WERI-Rb-1 (cell line): ENCODE data around the gene ZNF610.
"Not testable (repeated sequence)": the region's sequence is repeated elsewhere in the genome, so short reads cannot be mapped to it uniquely, and the experiment has no call there.

Experiments
- DNase-seq: peaks from one replicate; pipeline ENCODE4 v3.0.0-alpha.2; 2020
- H3K27ac ChIP-seq: fragments of 250-450 bp; sonication (Bioruptor Pico); 2 replicates; pipeline ENCODE4 v1.5.1; 2020; ENCODE audit warnings: mild to moderate bottlenecking, moderate library complexity
- H3K27me3 ChIP-seq: fragments of 250-450 bp; sonication (Bioruptor Pico); 2 replicates; pipeline ENCODE4 v1.5.1; 2021; ENCODE audit warnings: mild to moderate bottlenecking, low read depth, moderate library complexity; ENCODE audit not compliant: insufficient read depth, severe bottlenecking
- H3K36me3 ChIP-seq: fragments of 250-450 bp; sonication (Bioruptor Pico); 2 replicates; pipeline ENCODE4 v1.5.1; 2020; ENCODE audit warnings: mild to moderate bottlenecking, moderate library complexity
- H3K4me3 ChIP-seq: 2 replicates; pipeline ENCODE4 v1.5.1; 2011; ENCODE audit warnings: low read depth, mild to moderate bottlenecking, control low read depth, low read length
- H3K9me3 ChIP-seq: fragments of 250-450 bp; sonication (Bioruptor Pico); 2 replicates; pipeline ENCODE4 v1.5.1; 2021; ENCODE audit warnings: mild to moderate bottlenecking, moderate library complexity; ENCODE audit not compliant: severe bottlenecking
- CTCF ChIP-seq: IDR thresholded peaks from 2 replicates; pipeline ENCODE4 v1.5.1; 2011; ENCODE audit warnings: low read depth, mild to moderate bottlenecking, control low read depth, inconsistent platforms, low read length

Gene ZNF610

DNA sequence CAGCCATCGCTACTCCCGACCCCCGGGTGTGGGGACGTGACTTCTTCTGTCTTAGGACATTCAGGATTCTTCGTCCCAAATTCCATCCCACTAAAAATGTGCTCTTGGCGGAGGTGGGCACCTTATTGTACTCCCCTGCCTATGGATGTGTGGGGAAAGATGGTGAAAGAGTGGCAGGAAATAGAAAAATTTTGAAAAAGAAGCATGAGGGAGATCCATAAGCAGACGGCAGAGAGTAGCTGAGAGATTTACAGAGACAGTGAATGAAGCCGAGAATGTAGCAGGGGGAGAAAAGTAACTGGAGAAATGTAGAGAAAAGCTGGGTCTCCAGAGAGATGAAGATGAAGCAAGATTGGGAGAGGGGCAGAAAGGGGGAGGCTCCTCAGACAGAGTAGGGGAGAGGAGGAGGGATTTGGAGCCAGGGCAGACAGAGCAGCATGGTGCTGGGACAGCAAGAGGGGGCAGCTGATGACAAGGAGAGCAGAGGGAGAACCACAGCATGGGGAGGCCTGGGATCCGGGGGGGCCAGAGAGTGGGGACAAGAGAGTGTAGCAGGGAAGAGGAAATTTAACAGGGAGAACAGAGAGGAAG, 843 bp downstream of the ZNF610 start:
- peaks cover 13% of the 10 kb centered on the region for H3K36me3 ChIP-seq
- TF ChIP-seq CTCF: no peak
- no peaks in the 10 kb centered on the region for H3K27me3 ChIP-seq
- H3K27ac ChIP-seq: peak overlapping the region; percentile 98
- DNase-seq: peak; percentile 53
- H3K4me3 ChIP-seq: peak overlapping the region; percentile 95
- no peaks in the 10 kb centered on the region for H3K9me3 ChIP-seq

DNA sequence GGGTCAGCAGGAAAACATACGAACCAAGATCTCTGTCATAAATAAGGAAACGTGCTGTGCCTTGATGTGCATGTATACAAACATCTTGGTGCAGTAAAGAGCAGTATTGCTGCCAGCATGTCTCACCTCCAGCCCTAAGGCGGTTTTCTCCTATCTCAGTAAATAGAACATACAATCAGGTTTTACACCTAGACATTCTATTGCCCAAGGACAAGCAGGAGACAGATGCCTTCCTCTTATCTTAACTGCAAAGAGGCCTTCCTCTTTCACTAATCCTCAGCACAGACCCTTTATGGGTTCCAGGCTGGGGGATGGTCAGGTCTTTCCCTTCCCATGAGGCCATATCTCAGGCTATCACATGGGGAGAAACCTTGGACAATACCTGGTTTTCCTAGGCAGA, 3.0 kb downstream of the ZNF610 start:
- DNase-seq: peak; percentile 73
- H3K36me3 ChIP-seq: peaks cover 13% of the 10 kb centered on the region
- peak overlapping the region; percentile 98 for H3K27ac ChIP-seq
- H3K4me3 ChIP-seq, H3K27me3 ChIP-seq, H3K9me3 ChIP-seq: not testable (repeated sequence)

DNA sequence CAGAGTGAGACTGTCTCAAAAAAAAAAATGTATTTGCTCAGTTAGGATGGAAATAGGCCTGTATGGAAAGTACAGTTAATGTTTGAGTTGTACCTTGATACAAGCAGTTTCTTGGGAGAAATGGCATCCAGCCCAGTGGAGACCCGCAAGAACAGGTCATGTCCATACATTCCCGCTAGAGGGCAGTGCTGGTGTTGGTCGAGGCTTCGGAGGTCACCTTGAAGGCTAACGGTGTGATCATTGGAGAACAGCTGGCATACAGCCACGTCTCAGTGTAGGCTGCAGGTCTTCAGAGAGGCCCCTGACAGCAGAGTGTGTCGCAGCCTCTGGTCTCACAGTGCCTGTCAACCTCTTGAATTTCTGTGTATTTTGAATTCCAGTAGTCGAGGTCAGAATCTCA, 7.5 kb downstream of the ZNF610 start:
- Histone ChIP-seq H3K27me3 (no peaks in the 10 kb centered on the region), H3K36me3 (peaks cover 13% of the 10 kb centered on the region), H3K9me3 (no peaks in the 10 kb centered on the region), H3K27ac (peak overlapping the region; percentile 71), H3K4me3 (no peak overlapping the region)
- DNase-seq: peak; percentile 89
- peak; percentile 82 for TF ChIP-seq CTCF

GRCh38 chr19:52345162-52345561, 9.1 kb downstream of the ZNF610 start:
- Histone ChIP-seq H3K4me3 (no peak overlapping the region), H3K27me3 (no peaks in the 10 kb centered on the region), H3K9me3 (no peaks in the 10 kb centered on the region), H3K27ac (no peak overlapping the region), H3K36me3 (peaks cover 29% of the 10 kb centered on the region)
- TF ChIP-seq CTCF: no peak
- DNase-seq: no peak

DNA sequence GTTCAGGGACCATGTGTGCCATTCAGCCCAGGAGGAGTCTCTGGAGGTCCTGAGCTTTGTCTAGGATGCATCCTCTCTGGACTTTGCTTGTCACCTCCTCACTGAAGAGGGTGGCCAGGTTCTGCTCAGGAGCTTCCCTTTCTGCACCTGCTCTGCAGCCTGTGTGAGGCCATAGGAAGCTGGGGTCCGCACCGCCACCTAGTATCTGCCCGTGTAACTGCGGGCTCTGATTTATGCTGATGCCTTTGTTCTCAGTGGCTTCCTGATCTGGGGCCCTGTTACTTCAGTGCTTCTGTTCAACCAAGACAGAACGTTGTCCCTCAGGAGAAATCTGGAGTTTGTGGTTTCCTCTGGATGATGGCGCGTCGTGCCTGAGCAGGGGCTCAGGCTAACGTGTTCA, 15.5 kb downstream of the ZNF610 start:
- Histone ChIP-seq H3K36me3 (peaks cover 85% of the 10 kb centered on the region), H3K9me3 (no peaks in the 10 kb centered on the region), H3K4me3 (no peak overlapping the region), H3K27ac (peak overlapping the region; percentile 39), H3K27me3 (no peaks in the 10 kb centered on the region)
- peak; percentile 70 for TF ChIP-seq CTCF
- peak; percentile 66 for DNase-seq

DNA sequence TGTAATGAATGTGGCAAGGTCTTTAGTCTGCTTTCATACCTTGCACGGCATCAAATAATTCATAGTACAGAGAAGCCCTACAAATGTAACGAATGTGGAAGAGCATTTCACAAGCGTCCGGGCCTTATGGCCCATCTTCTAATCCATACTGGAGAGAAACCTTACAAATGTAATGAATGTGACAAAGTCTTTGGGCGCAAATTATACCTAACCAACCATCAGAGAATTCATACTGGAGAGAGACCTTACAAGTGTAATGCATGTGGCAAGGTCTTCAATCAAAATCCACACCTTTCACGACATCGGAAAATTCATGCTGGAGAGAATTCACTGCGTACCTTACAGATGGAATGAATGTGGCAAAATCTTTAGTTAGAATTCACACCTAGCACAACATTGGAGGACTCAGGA, 30.4 kb downstream of the ZNF610 start:
- Histone ChIP-seq H3K9me3 (peaks cover 27% of the 10 kb centered on the region), H3K27ac (no peak overlapping the region), H3K27me3 (no peaks in the 10 kb centered on the region), H3K4me3 (no peak overlapping the region), H3K36me3 (peaks cover 58% of the 10 kb centered on the region)
- TF ChIP-seq CTCF: no peak
- no peak for DNase-seq
